ENCODE data around the gene PAK6.

Gene PAK6

GRCh38 chr15:40269604-40270003 is 30.7 kb downstream of the PAK6 start:
- TF ChIP-seq CTCF (IDR thresholded peaks at IDR 0.05; ENCODE audit: low read depth, low read length, missing control alignments) = no peak
- H3K4me3 ChIP-seq (ENCODE audit: low read depth, low read length) = no peak overlapping the region
- DNase-seq (ENCODE audit: low read depth) = no peak
- in situ Hi-C loops (cut with HindIII; ENCODE audit: low sequenced_read_pairs) = loop anchor here (5.0 kb wide), 3 partner anchors 52 to 247 kb away; no protein-coding TSS in a partner anchor

- in situ Hi-C loops (cut with HindIII; ENCODE audit: low sequenced_read_pairs) = loop anchor here (5.0 kb wide), 3 partner anchors 53 to 248 kb away; no protein-coding TSS in a partner anchor
- DNase-seq (ENCODE audit: low read depth) = no peak
- H3K4me3 ChIP-seq (ENCODE audit: low read depth, low read length) = no peak overlapping the region
- no peak for TF ChIP-seq CTCF (IDR thresholded peaks at IDR 0.05; ENCODE audit: low read depth, low read length, missing control alignments)
These were observed 31.6 kb downstream of the PAK6 start for GRCh38 chr15:40270246-40270995.

GRCh38 chr15:40271685-40272484 is 33.0 kb downstream of the PAK6 start:
- no peak for TF ChIP-seq CTCF (IDR thresholded peaks at IDR 0.05; ENCODE audit: low read depth, low read length, missing control alignments)

GRCh38 chr15:40272485-40273056 is 33.7 kb downstream of the PAK6 start:
- TF ChIP-seq CTCF (IDR thresholded peaks at IDR 0.05; ENCODE audit: low read depth, low read length, missing control alignments) = peak; percentile 33
- no peak overlapping the region for H3K4me3 ChIP-seq (ENCODE audit: low read depth, low read length)
- no peak for DNase-seq (ENCODE audit: low read depth)
- in situ Hi-C loops (cut with HindIII; ENCODE audit: low sequenced_read_pairs) = loop anchor here (5.0 kb wide), 3 partner anchors 55 to 250 kb away; no protein-coding TSS in a partner anchor

More at GRCh38 chr15:40271685-40272484, 33.0 kb downstream of the PAK6 start:
- DNase-seq (ENCODE audit: low read depth) = no peak
- in situ Hi-C loops (cut with HindIII; ENCODE audit: low sequenced_read_pairs) = loop anchor here (5.0 kb wide), 3 partner anchors 55 to 250 kb away; no protein-coding TSS in a partner anchor
- no peak overlapping the region for H3K4me3 ChIP-seq (ENCODE audit: low read depth, low read length)

- no peak for DNase-seq (ENCODE audit: low read depth)
- TF ChIP-seq CTCF (IDR thresholded peaks at IDR 0.05; ENCODE audit: low read depth, low read length, missing control alignments) = no peak
- H3K4me3 ChIP-seq (ENCODE audit: low read depth, low read length) = no peak overlapping the region
- in situ Hi-C loops (cut with HindIII; ENCODE audit: low sequenced_read_pairs) = loop anchor here (5.0 kb wide), 3 partner anchors 56 to 251 kb away; no protein-coding TSS in a partner anchor
These were observed 34.6 kb downstream of the PAK6 start for GRCh38 chr15:40273428-40273827.
